CD4-positive, alpha-beta T cell treated with Interleukin-17A for 1 hour (primary cell): ENCODE results near the gene CPXM2.
"Not testable (repeated sequence)": the region's sequence is repeated elsewhere in the genome, so short reads cannot be mapped to it uniquely, and the experiment has no call there.

Experiments
- DNase-seq: peaks from one replicate; pipeline ENCODE4 v3.0.0-alpha.2; 2020

Gene CPXM2

GRCh38 chr10:123766761-123767160 is 124.8 kb downstream of the CPXM2 start:
- DNase-seq = no peak

- no peak for DNase-seq
Observed at GRCh38 chr10:123766012-123766411, 125.6 kb downstream of the CPXM2 start.

- DNase-seq = no peak
Observed at GRCh38 chr10:123761666-123762230, 129.9 kb downstream of the CPXM2 start.

GRCh38 chr10:123761038-123761428 is 130.6 kb downstream of the CPXM2 start:
- no peak for DNase-seq

GRCh38 chr10:123760356-123761037 is 131.1 kb downstream of the CPXM2 start:
- DNase-seq = no peak

GRCh38 chr10:123759501-123760031 is 132.0 kb downstream of the CPXM2 start:
- DNase-seq = no peak

GRCh38 chr10:123759041-123759440 is 132.6 kb downstream of the CPXM2 start:
- no peak for DNase-seq

GRCh38 chr10:123757853-123758252 is 133.8 kb downstream of the CPXM2 start:
- no peak for DNase-seq

- DNase-seq = no peak
Observed at GRCh38 chr10:123755061-123755460, 136.5 kb downstream of the CPXM2 start.

- DNase-seq = no peak
Observed at GRCh38 chr10:123754123-123754522, 137.5 kb downstream of the CPXM2 start.

GRCh38 chr10:123751342-123752134 is 140.1 kb downstream of the CPXM2 start:
- no peak for DNase-seq

- DNase-seq = no peak
Observed at GRCh38 chr10:123750901-123751300, 140.7 kb downstream of the CPXM2 start.

GRCh38 chr10:123748711-123749110 is 142.9 kb downstream of the CPXM2 start:
- no peak for DNase-seq

GRCh38 chr10:123747426-123747825 is 144.2 kb downstream of the CPXM2 start:
- DNase-seq = no peak

GRCh38 chr10:123746942-123747341 is 144.7 kb downstream of the CPXM2 start:
- no peak for DNase-seq

- no peak for DNase-seq
Observed at GRCh38 chr10:123746520-123746919, 145.1 kb downstream of the CPXM2 start.

GRCh38 chr10:123746061-123746460 is 145.5 kb downstream of the CPXM2 start:
- no peak for DNase-seq

GRCh38 chr10:123744224-123744536 is 147.4 kb downstream of the CPXM2 start:
- no peak for DNase-seq

GRCh38 chr10:123743441-123744223 is 148.0 kb downstream of the CPXM2 start:
- DNase-seq = no peak

- no peak for DNase-seq
Observed at GRCh38 chr10:123742751-123743440, 148.7 kb downstream of the CPXM2 start.

- no peak for DNase-seq
Observed at GRCh38 chr10:123741711-123742110, 149.9 kb downstream of the CPXM2 start.

GRCh38 chr10:123741146-123741545 is 150.5 kb downstream of the CPXM2 start:
- no peak for DNase-seq

- not testable (repeated sequence) for DNase-seq
Observed at GRCh38 chr10:123736917-123737316, 154.7 kb downstream of the CPXM2 start.
